ENCODE measurements around the gene GPR155.

- peak in 1 of 6 experiments; percentile 20 for TF ChIP-seq CTCF (IDR thresholded peaks at IDR 0.05)
- peak in 1 of 2 donors; percentile 8 for TF ChIP-seq POLR2A (IDR thresholded peaks at IDR 0.05)
These were observed at the start of gene GPR155 for GRCh38 chr2:174486563-174487107.

All from Peyer's patch (tissue), 4 donors.